ENCODE data around the gene ENDOG.

The ENDOG gene

GRCh38 chr9:128802482-128802881, 15.8 kb upstream of the ENDOG start:
- no peak for DNase-seq

DNA sequence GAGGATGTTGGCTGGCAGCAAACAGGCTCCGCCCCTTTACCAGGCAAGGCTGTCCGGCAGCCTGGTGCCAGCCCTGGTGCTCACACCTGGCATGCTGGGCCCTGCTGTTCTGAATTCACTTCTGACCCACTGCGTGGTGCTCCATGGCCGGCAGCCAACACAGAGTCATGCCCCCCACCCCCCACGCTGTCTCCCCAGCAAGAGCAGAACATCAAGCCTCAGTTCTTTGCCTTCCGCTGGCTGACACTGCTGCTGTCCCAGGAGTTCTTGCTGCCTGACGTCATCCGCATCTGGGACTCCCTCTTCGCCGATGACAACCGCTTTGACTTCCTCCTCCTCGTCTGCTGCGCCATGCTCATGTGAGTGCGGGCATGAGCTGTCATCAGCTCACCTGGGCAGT, 12.6 kb upstream of the ENDOG start:
- DNase-seq = no peak

DNA sequence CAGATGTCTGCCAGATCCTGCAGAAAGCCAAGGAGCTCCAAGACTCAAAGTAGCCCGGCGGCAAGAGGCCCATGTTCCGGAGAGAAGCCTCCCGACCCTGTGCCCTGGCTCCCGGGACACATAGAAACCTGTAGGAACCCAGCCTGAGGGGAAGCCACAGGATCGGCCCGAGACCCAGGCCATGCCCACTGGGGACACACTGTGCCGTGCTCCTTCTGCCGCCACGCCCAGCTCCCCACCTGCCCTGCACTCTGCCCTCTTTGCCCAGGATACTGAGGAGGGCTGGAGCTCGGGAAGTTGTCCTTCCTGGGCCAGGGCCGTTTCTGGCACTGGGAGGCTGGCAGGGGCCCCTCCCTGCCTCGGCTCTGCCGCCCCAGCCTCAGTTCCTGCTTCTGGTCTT, 10.5 kb upstream of the ENDOG start:
- no peak for DNase-seq

GRCh38 chr9:128808543-128808942, 9.8 kb upstream of the ENDOG start:
- no peak for DNase-seq

GRCh38 chr9:128809036-128809599, 9.2 kb upstream of the ENDOG start:
- DNase-seq = no peak

- no peak for DNase-seq
Observed at GRCh38 chr9:128809831-128810230, 8.5 kb upstream of the ENDOG start.

- no peak for DNase-seq
Observed at GRCh38 chr9:128810873-128811272, 7.4 kb upstream of the ENDOG start.

GRCh38 chr9:128818839-128819715, 777 bp downstream of the ENDOG start:
- DNase-seq = peak; percentile 39

DNA sequence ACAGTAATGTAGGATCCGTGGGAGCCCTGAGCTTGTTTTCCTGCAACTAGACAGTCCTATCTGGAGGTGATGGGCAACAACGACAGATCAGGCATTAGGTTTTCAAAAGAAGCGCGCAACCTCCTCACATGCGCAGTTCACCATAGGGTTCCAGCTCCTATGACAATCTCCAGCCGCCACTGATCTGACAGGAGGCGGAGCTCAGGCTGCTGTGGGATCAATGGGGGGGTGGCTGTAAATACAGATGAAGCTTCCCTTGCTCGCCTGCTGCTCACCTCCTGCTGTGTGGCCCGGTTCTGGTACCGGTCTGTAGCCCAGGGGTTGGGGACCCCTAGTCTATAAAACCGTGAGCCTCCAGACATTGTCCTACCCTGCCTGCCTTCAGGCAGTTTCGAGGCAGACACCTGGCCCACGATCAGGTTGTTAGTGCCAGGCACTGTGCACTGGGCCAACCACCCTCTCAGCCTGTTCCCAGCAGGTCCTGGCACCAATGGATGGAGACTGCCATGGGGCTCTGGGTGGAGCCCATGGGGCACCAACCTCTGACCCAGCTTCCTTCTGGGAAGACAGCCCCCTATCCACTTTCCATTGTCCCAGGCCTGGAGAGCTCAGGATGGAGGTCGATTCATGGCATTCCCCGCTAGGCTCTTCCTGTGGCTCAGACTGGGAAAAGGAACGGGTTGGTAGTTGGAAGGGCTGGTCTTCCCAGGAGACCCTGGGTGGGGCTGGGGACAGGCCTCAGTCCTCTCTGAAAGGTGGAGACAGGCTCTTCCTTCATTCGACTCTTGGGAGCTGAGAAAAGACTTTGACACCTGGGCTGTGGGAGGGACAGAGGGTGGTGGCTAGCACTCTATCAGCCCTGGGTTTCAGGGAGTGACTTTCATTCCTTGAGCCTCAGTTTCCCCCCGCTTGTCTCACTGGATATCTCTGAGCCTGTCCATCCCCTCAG, 1.7 kb downstream of the ENDOG start:
- no peak for DNase-seq

- DNase-seq = no peak
Observed at GRCh38 chr9:128820665-128821583, 2.6 kb downstream of the ENDOG start.

DNA sequence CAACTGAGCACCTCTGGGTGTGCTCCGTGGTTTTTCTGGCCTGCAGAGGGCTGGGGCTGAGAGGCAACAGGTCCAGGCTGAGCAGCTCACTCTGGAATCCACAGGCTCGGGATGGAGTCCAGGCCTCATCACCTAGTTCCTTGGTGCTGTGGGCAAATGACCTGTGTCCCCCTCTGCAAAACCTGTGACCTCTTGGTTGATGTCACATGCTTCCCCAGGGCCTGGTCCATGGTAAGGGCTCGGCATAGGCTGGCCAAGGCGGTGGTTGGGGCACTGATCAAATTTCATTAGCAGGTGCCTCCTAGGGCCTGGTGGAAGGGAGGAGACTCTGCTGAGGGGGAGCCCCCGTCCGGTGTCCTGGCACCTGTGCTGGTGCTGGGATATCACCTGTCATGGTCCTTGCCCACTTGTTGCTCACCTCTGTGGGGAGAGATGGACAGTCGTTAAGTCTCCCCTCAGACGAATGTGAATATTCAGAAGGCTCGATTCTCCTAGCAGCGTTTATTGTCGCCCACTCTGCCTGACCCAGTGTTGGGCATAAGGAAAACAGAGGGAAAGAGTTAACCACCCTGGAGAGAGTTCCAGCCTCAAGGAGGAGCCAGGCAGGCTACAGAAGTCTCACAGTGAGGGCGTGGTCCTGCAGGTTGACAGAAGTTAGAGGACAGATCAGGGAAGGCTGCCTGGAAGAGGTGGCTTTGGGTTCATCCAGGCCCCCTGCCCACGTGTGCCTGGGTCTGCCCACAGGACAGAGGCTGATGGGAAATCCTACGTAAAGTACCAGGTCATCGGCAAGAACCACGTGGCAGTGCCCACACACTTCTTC, 3.5 kb downstream of the ENDOG start:
- no peak for DNase-seq

DNA sequence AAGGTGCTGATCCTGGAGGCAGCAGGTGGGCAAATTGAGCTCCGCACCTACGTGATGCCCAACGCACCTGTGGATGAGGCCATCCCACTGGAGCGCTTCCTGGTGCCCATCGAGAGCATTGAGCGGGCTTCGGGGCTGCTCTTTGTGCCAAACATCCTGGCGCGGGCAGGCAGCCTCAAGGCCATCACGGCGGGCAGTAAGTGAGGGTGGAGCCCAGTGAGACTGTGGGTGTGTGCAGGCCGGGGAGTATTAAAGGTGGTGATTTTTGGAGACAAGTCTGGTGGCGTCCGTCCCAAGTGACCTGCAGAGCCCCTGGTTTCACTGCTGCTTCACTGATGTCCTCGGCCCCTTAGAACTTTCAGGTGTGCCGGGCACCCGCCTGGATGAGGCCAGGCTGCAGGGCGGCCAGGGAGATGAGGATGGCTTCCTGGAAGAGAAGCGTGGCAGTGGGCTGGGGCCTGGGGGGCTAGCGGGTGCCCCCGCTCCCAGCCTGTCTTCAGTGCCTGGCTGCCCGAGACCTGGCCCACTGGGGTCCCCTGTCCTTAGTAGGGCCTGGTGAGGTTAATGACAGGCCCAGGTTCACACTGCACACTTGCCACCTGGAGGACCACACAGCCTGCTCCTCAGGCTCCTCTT, 4.2 kb downstream of the ENDOG start:
- no peak for DNase-seq

- DNase-seq = no peak
Observed at GRCh38 chr9:128823362-128823902, 5.1 kb downstream of the ENDOG start.

DNA sequence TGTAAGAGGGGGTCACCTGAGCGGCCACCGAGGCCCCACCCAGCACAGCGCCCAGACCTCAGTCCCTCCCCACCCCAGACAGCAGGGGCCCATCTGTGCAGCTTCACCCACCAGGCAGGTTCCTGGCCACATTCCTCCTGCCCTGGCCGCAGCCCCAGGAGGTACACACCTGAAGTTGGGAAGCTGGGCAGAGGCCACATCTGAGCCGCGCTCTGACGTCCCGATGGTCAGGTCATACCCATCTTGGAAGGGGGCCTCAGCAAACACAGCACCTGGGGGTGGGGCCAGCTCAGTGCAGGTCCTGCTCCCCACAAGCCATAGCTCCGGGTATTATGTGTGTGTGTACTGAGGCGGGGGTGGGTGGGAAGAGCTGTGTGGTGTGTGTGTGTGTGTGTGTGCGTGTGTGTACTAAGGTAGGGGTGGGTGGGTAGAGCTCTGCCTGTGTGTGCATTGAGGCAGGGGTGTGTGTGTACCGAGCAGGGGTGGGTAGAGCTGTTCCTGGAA, 5.7 kb downstream of the ENDOG start:
- DNase-seq = no peak

- DNase-seq = no peak
Observed at GRCh38 chr9:128824911-128825310, 6.6 kb downstream of the ENDOG start.

DNA sequence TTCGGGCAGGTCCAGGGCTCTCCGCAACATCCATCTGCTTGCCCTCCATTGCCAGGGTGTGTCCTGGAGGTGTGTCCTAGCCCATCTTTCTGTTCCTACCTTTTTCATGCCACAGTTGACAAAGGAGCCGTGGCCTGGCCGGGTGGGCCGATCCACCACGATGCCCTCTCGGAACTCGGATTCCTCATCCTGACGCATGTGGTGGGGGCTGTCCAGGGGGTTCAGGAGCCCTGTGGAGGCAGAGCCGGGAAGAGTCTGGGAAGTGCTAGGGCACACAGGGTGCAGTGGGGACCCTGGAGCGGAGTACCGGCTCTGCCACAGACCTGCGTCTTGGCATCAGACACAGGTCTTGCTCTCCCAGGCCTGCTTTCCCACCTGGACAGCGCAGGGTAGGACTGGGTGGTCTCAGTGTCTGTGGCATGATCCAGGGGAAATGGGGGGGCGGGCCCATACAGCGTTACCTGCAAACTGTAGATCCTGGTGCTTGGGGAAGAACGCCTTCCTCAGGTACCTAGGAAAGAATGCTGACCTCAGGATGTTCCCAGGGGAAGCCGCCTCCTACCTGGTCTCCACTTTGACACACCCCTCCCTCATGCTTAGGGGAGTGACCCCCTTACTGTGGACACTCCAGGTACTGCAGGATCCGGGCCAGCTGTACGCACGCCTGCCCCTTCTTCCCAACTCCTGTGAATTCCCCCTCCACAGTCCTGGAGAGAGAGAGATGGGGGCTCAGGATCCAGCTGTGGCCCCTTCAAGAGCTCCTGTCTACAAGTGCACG, 7.8 kb downstream of the ENDOG start:
- DNase-seq = no peak

DNA sequence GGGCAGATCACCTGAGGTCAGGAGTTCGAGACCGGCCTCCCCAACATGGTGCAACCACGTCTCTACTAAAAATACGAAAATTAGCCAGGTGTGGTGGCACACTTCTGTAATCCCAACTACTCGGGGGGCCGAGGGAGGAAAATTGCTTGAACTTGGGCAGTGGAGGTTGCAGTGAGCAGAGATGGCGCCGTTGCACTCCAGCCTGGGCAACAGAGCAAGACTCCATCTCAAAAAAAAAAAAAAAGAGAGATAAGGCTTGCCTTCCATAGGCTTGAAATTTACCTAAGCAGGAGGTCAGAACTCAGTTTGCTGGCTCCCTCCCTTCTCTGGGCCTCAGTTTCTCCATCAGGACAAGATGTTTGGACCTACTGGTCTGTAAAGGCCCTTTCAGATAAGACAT, 10.0 kb downstream of the ENDOG start:
- DNase-seq = no peak

GRCh38 chr9:128828719-128829452, 10.6 kb downstream of the ENDOG start:
- no peak for DNase-seq
